ENCODE results near the gene AKAP12. TPM values are rescaled to one million over a fixed set of nuclear protein-coding genes. Genes with fewer than 3 reads are reported as not detected.
"Not testable (repeated sequence)": the region's sequence is repeated elsewhere in the genome, so short reads cannot be mapped to it uniquely, and the experiment has no call there.

AKAP12 gene
- total RNA-seq, 1 donor from 2014 or later: 15.6 TPM

- intact Hi-C loops (cut with micrococcal nuclease): no loop called here
- peaks cover 2% of the 10 kb centered on the region for H3K36me3 Mint-ChIP-seq (ENCODE audit: low read depth)
- H3K9me3 Mint-ChIP-seq: no peaks in the 10 kb centered on the region
- no peaks in the 10 kb centered on the region for H3K27me3 Mint-ChIP-seq (ENCODE audit: low read depth)
- DNase-seq (ENCODE audit: low spot score): no peak
- H3K27ac Mint-ChIP-seq: no peak overlapping the region
- peaks cover 3% of the 10 kb centered on the region for H3K4me1 Mint-ChIP-seq (ENCODE audit: low read depth)
- no peak overlapping the region for H3K4me3 Mint-ChIP-seq (ENCODE audit: low read depth)
Measured at GRCh38 chr6:151350442-151351145, 110.8 kb downstream of the AKAP12 start.

GRCh38 chr6:151351146-151351700 lies 111.5 kb downstream of the AKAP12 start:
- H3K4me1 Mint-ChIP-seq (ENCODE audit: low read depth): peaks cover 3% of the 10 kb centered on the region
- no peak overlapping the region for H3K27ac Mint-ChIP-seq
- no peaks in the 10 kb centered on the region for H3K9me3 Mint-ChIP-seq
- DNase-seq (ENCODE audit: low spot score): no peak
- intact Hi-C loops (cut with micrococcal nuclease): no loop called here
- H3K4me3 Mint-ChIP-seq (ENCODE audit: low read depth): no peak overlapping the region
- H3K27me3 Mint-ChIP-seq (ENCODE audit: low read depth): no peaks in the 10 kb centered on the region
- peaks cover 4% of the 10 kb centered on the region for H3K36me3 Mint-ChIP-seq (ENCODE audit: low read depth)

GRCh38 chr6:151351731-151352130 lies 112.0 kb downstream of the AKAP12 start:
- no peaks in the 10 kb centered on the region for H3K9me3 Mint-ChIP-seq
- H3K27ac Mint-ChIP-seq: no peak overlapping the region
- H3K36me3 Mint-ChIP-seq (ENCODE audit: low read depth): peaks cover 4% of the 10 kb centered on the region
- H3K4me3 Mint-ChIP-seq (ENCODE audit: low read depth): no peak overlapping the region
- no peak for DNase-seq (ENCODE audit: low spot score)
- intact Hi-C loops (cut with micrococcal nuclease): no loop called here
- peaks cover 3% of the 10 kb centered on the region for H3K4me1 Mint-ChIP-seq (ENCODE audit: low read depth)
- H3K27me3 Mint-ChIP-seq (ENCODE audit: low read depth): no peaks in the 10 kb centered on the region

- Mint-ChIP-seq H3K4me1 (ENCODE audit: low read depth) (peaks cover 7% of the 10 kb centered on the region), H3K36me3 (ENCODE audit: low read depth) (peaks cover 4% of the 10 kb centered on the region), H3K9me3 (no peaks in the 10 kb centered on the region), H3K27me3 (ENCODE audit: low read depth) (no peaks in the 10 kb centered on the region), H3K4me3 (ENCODE audit: low read depth) (no peak overlapping the region), H3K27ac (no peak overlapping the region)
- DNase-seq (ENCODE audit: low spot score): no peak
- intact Hi-C loops (cut with micrococcal nuclease): no loop called here
Measured at GRCh38 chr6:151352410-151353396, 112.9 kb downstream of the AKAP12 start.

GRCh38 chr6:151353795-151354194 lies 114.0 kb downstream of the AKAP12 start:
- H3K4me1 Mint-ChIP-seq (ENCODE audit: low read depth): peaks cover 16% of the 10 kb centered on the region
- H3K4me3 Mint-ChIP-seq (ENCODE audit: low read depth): no peak overlapping the region
- no peaks in the 10 kb centered on the region for H3K27me3 Mint-ChIP-seq (ENCODE audit: low read depth)
- no peaks in the 10 kb centered on the region for H3K9me3 Mint-ChIP-seq
- H3K27ac Mint-ChIP-seq: no peak overlapping the region
- DNase-seq (ENCODE audit: low spot score): no peak
- intact Hi-C loops (cut with micrococcal nuclease): no loop called here
- H3K36me3 Mint-ChIP-seq (ENCODE audit: low read depth): peaks cover 11% of the 10 kb centered on the region

GRCh38 chr6:151356983-151357382 lies 117.2 kb downstream of the AKAP12 start:
- H3K27me3 Mint-ChIP-seq (ENCODE audit: low read depth); H3K9me3 Mint-ChIP-seq; intact Hi-C loops (cut with micrococcal nuclease); H3K4me3 Mint-ChIP-seq (ENCODE audit: low read depth); H3K27ac Mint-ChIP-seq; DNase-seq (ENCODE audit: low spot score): not testable (repeated sequence)
- peaks cover 13% of the 10 kb centered on the region for H3K36me3 Mint-ChIP-seq (ENCODE audit: low read depth)
- H3K4me1 Mint-ChIP-seq (ENCODE audit: low read depth): peaks cover 16% of the 10 kb centered on the region

GRCh38 chr6:151357758-151358436 lies 118.1 kb downstream of the AKAP12 start:
- DNase-seq (ENCODE audit: low spot score): no peak
- Mint-ChIP-seq H3K27me3 (ENCODE audit: low read depth) (no peaks in the 10 kb centered on the region), H3K9me3 (no peaks in the 10 kb centered on the region), H3K36me3 (ENCODE audit: low read depth) (peaks cover 23% of the 10 kb centered on the region), H3K4me3 (ENCODE audit: low read depth) (no peak overlapping the region), H3K27ac (no peak overlapping the region), H3K4me1 (ENCODE audit: low read depth) (peaks cover 16% of the 10 kb centered on the region)
- intact Hi-C loops (cut with micrococcal nuclease): no loop called here

GRCh38 chr6:151358475-151358874 lies 118.7 kb downstream of the AKAP12 start:
- Mint-ChIP-seq H3K4me3 (ENCODE audit: low read depth) (no peak overlapping the region), H3K9me3 (no peaks in the 10 kb centered on the region), H3K27ac (no peak overlapping the region), H3K4me1 (ENCODE audit: low read depth) (peaks cover 16% of the 10 kb centered on the region), H3K36me3 (ENCODE audit: low read depth) (peaks cover 25% of the 10 kb centered on the region), H3K27me3 (ENCODE audit: low read depth) (no peaks in the 10 kb centered on the region)
- no peak for DNase-seq (ENCODE audit: low spot score)
- intact Hi-C loops (cut with micrococcal nuclease): no loop called here

- intact Hi-C loops (cut with micrococcal nuclease): no loop called here
- no peaks in the 10 kb centered on the region for H3K27me3 Mint-ChIP-seq (ENCODE audit: low read depth)
- H3K4me3 Mint-ChIP-seq (ENCODE audit: low read depth): no peak overlapping the region
- H3K4me1 Mint-ChIP-seq (ENCODE audit: low read depth): peaks cover 14% of the 10 kb centered on the region
- peaks cover 31% of the 10 kb centered on the region for H3K36me3 Mint-ChIP-seq (ENCODE audit: low read depth)
- no peak overlapping the region for H3K27ac Mint-ChIP-seq
- no peak for DNase-seq (ENCODE audit: low spot score)
- H3K9me3 Mint-ChIP-seq: no peaks in the 10 kb centered on the region
Measured at GRCh38 chr6:151359486-151359885, 119.7 kb downstream of the AKAP12 start.

- intact Hi-C loops (cut with micrococcal nuclease): no loop called here
- no peak overlapping the region for H3K27ac Mint-ChIP-seq
Measured at GRCh38 chr6:151365233-151365632, 125.5 kb downstream of the AKAP12 start.

GRCh38 chr6:151370509-151371078 lies 130.8 kb downstream of the AKAP12 start:
- no peak for DNase-seq (ENCODE audit: low spot score)
- Mint-ChIP-seq H3K27ac (no peak overlapping the region), H3K9me3 (no peaks in the 10 kb centered on the region), H3K4me3 (ENCODE audit: low read depth) (no peak overlapping the region), H3K4me1 (ENCODE audit: low read depth) (peaks cover 39% of the 10 kb centered on the region), H3K36me3 (ENCODE audit: low read depth) (peaks cover 53% of the 10 kb centered on the region), H3K27me3 (ENCODE audit: low read depth) (no peaks in the 10 kb centered on the region)
- intact Hi-C loops (cut with micrococcal nuclease): loop anchor here (5.0 kb wide), 2 partner anchors 82 to 83 kb away; partner anchors contain the start of gene RMND1

More at GRCh38 chr6:151365233-151365632, 125.5 kb downstream of the AKAP12 start:
- Mint-ChIP-seq H3K27me3 (ENCODE audit: low read depth) (no peaks in the 10 kb centered on the region), H3K4me3 (ENCODE audit: low read depth) (no peak overlapping the region), H3K4me1 (ENCODE audit: low read depth) (no peaks in the 10 kb centered on the region), H3K36me3 (ENCODE audit: low read depth) (peaks cover 52% of the 10 kb centered on the region), H3K9me3 (no peaks in the 10 kb centered on the region)
- DNase-seq (ENCODE audit: low spot score): no peak

- Mint-ChIP-seq H3K27me3 (ENCODE audit: low read depth) (no peaks in the 10 kb centered on the region), H3K4me3 (ENCODE audit: low read depth) (peak overlapping the region; percentile 59), H3K27ac (peak overlapping the region; percentile 85), H3K36me3 (ENCODE audit: low read depth) (peaks cover 48% of the 10 kb centered on the region), H3K9me3 (no peaks in the 10 kb centered on the region), H3K4me1 (ENCODE audit: low read depth) (peaks cover 55% of the 10 kb centered on the region)
- no peak for DNase-seq (ENCODE audit: low spot score)
- intact Hi-C loops (cut with micrococcal nuclease): loop anchor here (1.0 to 5.0 kb wide), 3 partner anchors 18 to 85 kb away; partner anchors contain the start of gene RMND1
Measured at GRCh38 chr6:151372164-151372563, 132.4 kb downstream of the AKAP12 start.

Data from activated T-helper 2 cell treated with anti-CD3 and anti-CD28 coated beads, Interferon-gamma antibody, Interleukin-2, Interleukin-4, amounts not matched to agents 10 μg/mL and 5 μg/mL and 100 μg/mL, durations not matched to agents 14 hours and 24 hours and 36 hours (primary cell).